Smooth muscle cell (in vitro differentiated cells): ENCODE results near the gene MYH6. TPM values are rescaled to one million over a fixed set of nuclear protein-coding genes. Genes with fewer than 3 reads are reported as not detected.

Experiments
- DNase-seq: peaks from one replicate; lab custom pipeline; 2025; ENCODE audit not compliant: unreplicated experiment; lab: John Stamatoyannopoulos, UW
- H2AFZ ChIP-seq: fragments of 200-600 bp; sonication (generic); 2 replicates; pipeline ENCODE4 v1.6.0; 2016; ENCODE audit warnings: antibody characterized with exemption, low read depth, mild to moderate bottlenecking
- H3F3A ChIP-seq: fragments of 200-600 bp; sonication (generic); 2 replicates; pipeline ENCODE4 v1.6.0; 2017; ENCODE audit warnings: antibody characterized with exemption, low read depth
- H3K27ac ChIP-seq: fragments of 200-600 bp; sonication (generic); 2 replicates; pipeline ENCODE4 v1.5.1; 2016; ENCODE audit warnings: low read depth, mild to moderate bottlenecking
- H3K27me3 ChIP-seq: fragments of 200-600 bp; sonication (generic); 2 replicates; pipeline ENCODE4 v1.6.1; 2016; ENCODE audit warnings: low read depth, mild to moderate bottlenecking
- H3K36me3 ChIP-seq: fragments of 200-600 bp; sonication (generic); 2 replicates; pipeline ENCODE4 v1.5.1; 2016; ENCODE audit warnings: low read depth
- H3K4me1 ChIP-seq: fragments of 200-600 bp; sonication (generic); 2 replicates; pipeline ENCODE4 v1.5.1; 2016; ENCODE audit warnings: low read depth
- H3K4me2 ChIP-seq: fragments of 200-600 bp; sonication (generic); 2 replicates; pipeline ENCODE4 v1.6.0; 2016; ENCODE audit warnings: mild to moderate bottlenecking
- H3K4me3 ChIP-seq: fragments of 200-600 bp; sonication (generic); 2 replicates; pipeline ENCODE4 v1.5.1; 2016; ENCODE audit warnings: mild to moderate bottlenecking
- H3K79me2 ChIP-seq: fragments of 200-600 bp; sonication (generic); 2 replicates; pipeline ENCODE4 v1.6.0; 2016; ENCODE audit warnings: low read depth, mild to moderate bottlenecking
- H3K9ac ChIP-seq: fragments of 200-600 bp; sonication (generic); 2 replicates; pipeline ENCODE4 v1.6.0; 2016; ENCODE audit warnings: low read depth
- H3K9me3 ChIP-seq: fragments of 200-600 bp; sonication (generic); replicated peaks from 2 replicates; pipeline ENCODE4 v1.5.1; 2016; ENCODE audit warnings: low read depth
- H4K20me1 ChIP-seq: fragments of 200-600 bp; sonication (generic); 2 replicates; pipeline ENCODE4 v1.6.0; 2016; ENCODE audit warnings: low read depth
- WGBS: methylation state at CpG from one replicate; pipeline ENCODE4 v1.1.7; 2016; ENCODE audit warnings: low lambda C conversion rate; 5-methylcytosine and 5-hydroxymethylcytosine counted together
- polyA plus RNA-seq: library from polyadenylated mRNA; unstranded; fragments of >200 nt; fragmentation: Nextera tagmentation; extraction: Ambion mirVana; gene quantifications from 2 replicates; pipeline ENCODE4 v1.2.1, GENCODE V29; 2016
- total RNA-seq: library from RNA; depleted of rRNA; stranded (reverse); fragments of >200 nt; gene quantifications from 2 replicates; pipeline ENCODE4 v1.2.3, GENCODE V29; 2014
- TF ChIP-seq, protein P1 (sequence below): fragments of 200-600 bp; sonication (generic); IDR thresholded peaks from 2 replicates; pipeline ENCODE4 v1.5.1; 2017; ENCODE audit warnings: borderline replicate concordance, mild to moderate bottlenecking, antibody characterized with exemption; ENCODE audit not compliant: insufficient read depth, poor library complexity, severe bottlenecking

The MYH6 gene
- total and polyA plus RNA-seq, 2 experiments from 2014 or later = 0.23 TPM; not detected in 1

DNA sequence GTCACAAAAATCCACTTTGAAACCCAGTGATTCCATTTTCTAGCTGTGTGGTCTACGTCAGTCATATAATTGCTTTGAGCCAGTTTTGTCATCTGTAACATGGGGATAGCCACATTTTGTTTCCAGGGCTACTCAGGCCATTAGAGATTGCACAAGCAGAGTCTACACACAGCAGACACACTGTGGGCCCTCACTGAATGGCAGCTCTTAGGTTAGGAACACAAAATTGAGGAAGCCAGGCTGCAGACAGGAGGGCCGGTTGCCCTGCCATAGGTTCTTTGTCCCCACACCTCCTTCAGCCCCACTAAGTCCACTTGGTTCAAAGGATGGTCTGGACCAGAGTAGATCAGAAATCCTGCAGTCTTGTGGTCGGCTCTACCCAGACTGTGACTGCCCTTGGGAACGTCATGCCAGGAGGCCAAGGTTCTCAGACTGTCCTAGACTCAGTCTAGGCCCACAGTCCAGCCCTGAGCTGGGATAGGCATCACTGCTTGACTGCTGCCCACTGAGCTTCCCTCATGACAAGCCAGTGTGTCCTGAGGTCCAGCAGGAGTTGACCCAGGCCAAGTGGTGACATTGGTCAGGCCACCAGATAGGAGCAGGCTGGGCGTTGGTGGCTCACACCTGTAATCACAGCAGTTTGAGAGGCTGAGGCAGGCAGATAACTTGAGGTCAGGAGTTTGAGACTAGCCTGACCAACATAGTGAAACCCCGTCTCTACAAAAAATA, 31.2 kb upstream of the MYH6 start:
- TF ChIP-seq, protein P1, sequence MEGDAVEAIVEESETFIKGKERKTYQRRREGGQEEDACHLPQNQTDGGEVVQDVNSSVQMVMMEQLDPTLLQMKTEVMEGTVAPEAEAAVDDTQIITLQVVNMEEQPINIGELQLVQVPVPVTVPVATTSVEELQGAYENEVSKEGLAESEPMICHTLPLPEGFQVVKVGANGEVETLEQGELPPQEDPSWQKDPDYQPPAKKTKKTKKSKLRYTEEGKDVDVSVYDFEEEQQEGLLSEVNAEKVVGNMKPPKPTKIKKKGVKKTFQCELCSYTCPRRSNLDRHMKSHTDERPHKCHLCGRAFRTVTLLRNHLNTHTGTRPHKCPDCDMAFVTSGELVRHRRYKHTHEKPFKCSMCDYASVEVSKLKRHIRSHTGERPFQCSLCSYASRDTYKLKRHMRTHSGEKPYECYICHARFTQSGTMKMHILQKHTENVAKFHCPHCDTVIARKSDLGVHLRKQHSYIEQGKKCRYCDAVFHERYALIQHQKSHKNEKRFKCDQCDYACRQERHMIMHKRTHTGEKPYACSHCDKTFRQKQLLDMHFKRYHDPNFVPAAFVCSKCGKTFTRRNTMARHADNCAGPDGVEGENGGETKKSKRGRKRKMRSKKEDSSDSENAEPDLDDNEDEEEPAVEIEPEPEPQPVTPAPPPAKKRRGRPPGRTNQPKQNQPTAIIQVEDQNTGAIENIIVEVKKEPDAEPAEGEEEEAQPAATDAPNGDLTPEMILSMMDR = no peak
- H3F3A ChIP-seq = no peaks in the 10 kb centered on the region
- H3K9ac ChIP-seq = no peak overlapping the region
- no peaks in the 10 kb centered on the region for H3K9me3 ChIP-seq
- WGBS = 90% methylated on average over 6 of the region's 6 CpGs
- no peak overlapping the region for H3K4me2 ChIP-seq
- no peaks in the 10 kb centered on the region for H3K79me2 ChIP-seq
- no peaks in the 10 kb centered on the region for H3K27me3 ChIP-seq
- H3K4me1 ChIP-seq = peaks cover 51% of the 10 kb centered on the region
- no peak overlapping the region for H3K4me3 ChIP-seq
- no peaks in the 10 kb centered on the region for H4K20me1 ChIP-seq
- H2AFZ ChIP-seq = no peak overlapping the region
- no peak overlapping the region for H3K27ac ChIP-seq
- H3K36me3 ChIP-seq = no peaks in the 10 kb centered on the region
- no peak for DNase-seq

GRCh38 chr14:23438101-23438971, 30.3 kb upstream of the MYH6 start:
- TF ChIP-seq, protein P1 = no peak
- Histone ChIP-seq H3K27ac (no peak overlapping the region), H3K4me2 (no peak overlapping the region), H3K9me3 (no peaks in the 10 kb centered on the region), H2AFZ (no peak overlapping the region), H4K20me1 (no peaks in the 10 kb centered on the region), H3K4me1 (peaks cover 45% of the 10 kb centered on the region), H3K27me3 (no peaks in the 10 kb centered on the region), H3K4me3 (no peak overlapping the region), H3F3A (no peaks in the 10 kb centered on the region), H3K79me2 (no peaks in the 10 kb centered on the region), H3K9ac (no peak overlapping the region), H3K36me3 (no peaks in the 10 kb centered on the region)
- WGBS = 70% methylated on average over 15 of the region's 15 CpGs
- no peak for DNase-seq

DNA sequence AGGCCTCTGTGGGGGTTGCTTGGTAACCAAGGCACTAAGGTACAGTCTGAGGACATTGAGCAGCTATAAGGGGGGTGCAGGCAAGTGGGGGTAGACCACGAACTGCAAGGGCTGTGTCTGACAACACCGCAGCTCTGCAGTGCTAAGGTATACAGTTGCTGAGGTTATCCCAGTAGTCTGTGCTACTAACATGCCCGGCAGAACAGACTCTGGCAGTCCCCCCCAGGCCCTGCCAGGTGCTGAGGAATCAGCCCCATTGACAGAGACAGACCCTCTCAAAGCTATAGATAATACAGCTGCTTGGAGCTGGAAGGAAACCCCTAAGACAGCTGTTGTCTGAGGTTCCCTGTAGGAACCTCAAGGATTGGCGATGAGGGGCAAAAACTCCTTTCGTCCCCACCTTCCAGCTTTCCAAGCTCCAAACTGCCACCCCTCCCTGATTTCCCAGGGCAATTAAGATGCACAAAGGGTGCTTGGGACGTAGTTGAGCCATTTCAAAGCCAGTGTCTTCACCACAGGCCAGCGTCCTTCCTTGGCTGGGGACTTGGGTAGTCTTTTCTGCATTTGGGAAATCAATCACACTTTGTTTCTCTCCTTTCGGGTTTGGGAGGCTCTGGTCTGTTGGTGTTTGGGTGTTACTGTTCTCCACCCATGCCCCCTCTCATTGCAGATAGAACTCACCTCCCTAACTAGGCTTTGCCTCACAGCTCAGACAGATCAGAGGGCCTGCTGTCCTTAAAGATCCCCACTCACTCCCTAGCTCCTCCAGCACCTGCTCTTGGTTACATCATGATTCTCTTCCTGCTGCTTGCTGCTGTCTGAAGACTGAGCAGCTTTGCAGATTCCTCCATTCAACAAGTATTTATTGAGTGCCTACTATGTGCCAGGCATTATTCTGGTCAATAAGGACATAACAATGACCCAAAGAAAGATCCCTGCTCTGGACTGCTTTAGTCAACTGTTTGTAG, 29.3 kb upstream of the MYH6 start:
- H3K9ac ChIP-seq = no peak overlapping the region
- no peak overlapping the region for H3K27ac ChIP-seq
- H3K4me3 ChIP-seq = no peak overlapping the region
- H3K4me2 ChIP-seq = no peak overlapping the region
- H2AFZ ChIP-seq = no peak overlapping the region
- TF ChIP-seq, protein P1 = no peak
- H3K79me2 ChIP-seq = no peaks in the 10 kb centered on the region
- no peaks in the 10 kb centered on the region for H3K9me3 ChIP-seq
- no peaks in the 10 kb centered on the region for H4K20me1 ChIP-seq
- no peaks in the 10 kb centered on the region for H3F3A ChIP-seq
- no peaks in the 10 kb centered on the region for H3K27me3 ChIP-seq
- no peaks in the 10 kb centered on the region for H3K36me3 ChIP-seq
- no peak for DNase-seq
- H3K4me1 ChIP-seq = peaks cover 35% of the 10 kb centered on the region
- 78% methylated on average over 8 of the region's 8 CpGs for WGBS
